Endothelial cell of umbilical vein (primary cell): ENCODE results near the gene PLEKHA4. TPM values are rescaled to one million over a fixed set of nuclear protein-coding genes. Genes with fewer than 3 reads are reported as not detected.
"Not testable (repeated sequence)": the region's sequence is repeated elsewhere in the genome, so short reads cannot be mapped to it uniquely, and the experiment has no call there.

ENCODE experiments used
- BruUV-seq: library from RNA; stranded (reverse); fragments of 400-500 nt; replicated peaks from 2 replicates; lab custom pipeline; 2021; lab: Mats Ljungman, UMichigan
- CTCF ChIA-PET: fragments of 300-600, 350-600 bp; sonication (Branson Sonifier 250); formaldehyde crosslinking; loops from one replicate; lab custom pipeline; 2021; ENCODE audit warnings: antibody characterized with exemption, inconsistent platforms; lab: Charles Lee
- POLR2A ChIA-PET: fragments of 300-600, 350-600 bp; sonication (Branson Sonifier 250); formaldehyde crosslinking; loops from one replicate; lab custom pipeline; 2021; ENCODE audit warnings: antibody characterized with exemption, inconsistent platforms; lab: Charles Lee
- DNase-seq: peaks from one replicate; pipeline ENCODE4 v3.0.0-alpha.2; 2011; ENCODE audit warnings: low read depth, low spot score
- FAIRE-seq: peaks from 2 replicates; lab custom pipeline; 2011; peaks lifted over from hg19 to GRCh38; lab: Jason Lieb, UNC
- H2AFZ ChIP-seq: 2 replicates; pipeline ENCODE4 v1.6.0; 2012; ENCODE audit warnings: low read depth, low read length, control low read depth, inconsistent platforms
- H3K27ac ChIP-seq: 2 replicates; pipeline ENCODE4 v1.5.1; 2011; ENCODE audit warnings: low read depth, mild to moderate bottlenecking, control low read depth, low read length, moderate library complexity; ENCODE audit not compliant: insufficient read depth
- H3K27me3 ChIP-seq, 2 experiments: 2 replicates each; pipeline versions ENCODE4 v1.6.0 to v1.6.1; 2011; ENCODE audit warnings: low read length in 2 of 2, mixed read lengths in 1 of 2; ENCODE audit not compliant: control insufficient read depth in 2 of 2, insufficient read depth in 2 of 2
- H3K36me3 ChIP-seq, 2 experiments: 2 replicates in 1 of 2; 3 replicates in 1 of 2; pipeline ENCODE4 v1.5.1; 2011; ENCODE audit warnings: low read length in 2 of 2, mild to moderate bottlenecking in 1 of 2, moderate library complexity in 1 of 2; ENCODE audit not compliant: control insufficient read depth in 2 of 2, insufficient read depth in 2 of 2; ENCODE audit errors: extremely low read depth in 1 of 2
- H3K4me1 ChIP-seq: 3 replicates; pipeline ENCODE4 v1.5.1; 2011; ENCODE audit warnings: mild to moderate bottlenecking, low read length; ENCODE audit not compliant: control insufficient read depth, insufficient read depth; ENCODE audit errors: extremely low read depth
- H3K4me2 ChIP-seq: 2 replicates; pipeline ENCODE4 v1.6.1; 2011; ENCODE audit warnings: low read length, control low read depth, mixed read lengths; ENCODE audit not compliant: insufficient read depth
- H3K4me3 ChIP-seq, 3 experiments: fragments of 200-600 bp in 1 of 3; sonication (generic), shearing (Covaris generic) in 1 of 3; replicated peaks in 1 of 3; 2 replicates each; pipeline ENCODE4 v1.5.1; 2011 to 2016; ENCODE audit warnings: control low read depth in 3 of 3, low read length in 3 of 3, mild to moderate bottlenecking in 2 of 3, inconsistent platforms in 1 of 3, low read depth in 1 of 3, moderate library complexity in 1 of 3; ENCODE audit not compliant: insufficient read depth in 1 of 3
- H3K79me2 ChIP-seq: 2 replicates; pipeline ENCODE4 v1.6.0; 2012; ENCODE audit warnings: low read length, inconsistent platforms; ENCODE audit not compliant: control insufficient read depth, insufficient read depth
- H3K9ac ChIP-seq: replicated peaks from 2 replicates; pipeline ENCODE3; 2011; ENCODE audit warnings: low read length, control low read depth; ENCODE audit not compliant: insufficient read depth; ENCODE audit errors: extremely low read depth
- H3K9me1 ChIP-seq: replicated peaks from 3 replicates; pipeline ENCODE4 v1.6.0; 2011; ENCODE audit warnings: mild to moderate bottlenecking, low read length; ENCODE audit not compliant: control insufficient read depth, insufficient read depth; ENCODE audit errors: extremely low read depth
- H3K9me3 ChIP-seq: replicated peaks from 2 replicates; pipeline ENCODE4 v1.5.1; 2012; ENCODE audit warnings: low read length, inconsistent platforms; ENCODE audit not compliant: control insufficient read depth, insufficient read depth
- H4K20me1 ChIP-seq: replicated peaks from 2 replicates; pipeline ENCODE3; 2011; ENCODE audit warnings: mild to moderate bottlenecking, low read length; ENCODE audit not compliant: control insufficient read depth, insufficient read depth; ENCODE audit errors: extremely low read depth
- FOS ChIP-seq: IDR thresholded peaks from 2 replicates; pipeline ENCODE4 v1.6.1; 2011; ENCODE audit warnings: mild to moderate bottlenecking, low read length, moderate library complexity, borderline replicate concordance; ENCODE audit not compliant: insufficient read depth
- GATA2 ChIP-seq: IDR thresholded peaks from 2 replicates; pipeline ENCODE4 v1.7.0; 2011; ENCODE audit warnings: low read depth, mild to moderate bottlenecking, moderate library complexity, mixed read lengths, low read length; ENCODE audit not compliant: insufficient read length, insufficient read depth
- JUN ChIP-seq: IDR thresholded peaks from 2 replicates; pipeline ENCODE4 v1.6.1; 2011; ENCODE audit warnings: borderline replicate concordance, low read depth; ENCODE audit not compliant: insufficient read length, insufficient read depth
- MYC ChIP-seq: IDR thresholded peaks from one replicate; pipeline ENCODE4 v1.6.1; 2011; ENCODE audit warnings: mild to moderate bottlenecking, low read depth, low read length
- POLR2A ChIP-seq: IDR thresholded peaks from 2 replicates; pipeline ENCODE4 v1.6.1; 2012; ENCODE audit warnings: low read depth, mild to moderate bottlenecking, control low read depth, low read length
- POLR2AphosphoS5 ChIP-seq: IDR thresholded peaks from 2 replicates; pipeline ENCODE4 v1.6.1; 2012; ENCODE audit warnings: low read depth, mild to moderate bottlenecking, control low read depth, low read length, moderate library complexity; ENCODE audit not compliant: insufficient read depth
- dilution Hi-C: fragments of 300-500 bp; cut with MboI; formaldehyde crosslinking; loops from one replicate; pipeline ENCODE4 v1.15.0; 2019; ENCODE audit warnings: low sequenced_read_pairs; ENCODE audit not compliant: extremely low pct_ligation_motif_present
- intact Hi-C: fragments of 100-400 bp; cut with micrococcal nuclease; formaldehyde crosslinking; loops from one replicate; pipeline ENCODE4 v1.10.0; 2022
- polyA plus RNA-seq, 4 experiments: library from polyadenylated mRNA; depleted of rRNA in 3 of 4; stranded (reverse) in 3 of 4; unstranded in 1 of 4; fragments of >200 nt; gene quantifications; 2 replicates each; pipeline versions ENCODE4 v1.2.1 to v1.2.3, GENCODE V29; 2011 to 2012; ENCODE audit warnings: missing spikeins in 1 of 4
- total RNA-seq: library from RNA; stranded (reverse); gene quantifications from 2 replicates; pipeline ENCODE4 v1.2.3, GENCODE V29; 2021
- TF ChIP-seq, protein P1 (sequence below): IDR thresholded peaks from 2 replicates; pipeline ENCODE4 v1.6.1; 2011; ENCODE audit not compliant: insufficient read depth, insufficient read length

The PLEKHA4 gene
- total and polyA plus RNA-seq, 2 donors (not counting 3 experiments of a cell fraction or from before 2014, with no cell fraction given) = 4.5 to 10.1 TPM

DNA sequence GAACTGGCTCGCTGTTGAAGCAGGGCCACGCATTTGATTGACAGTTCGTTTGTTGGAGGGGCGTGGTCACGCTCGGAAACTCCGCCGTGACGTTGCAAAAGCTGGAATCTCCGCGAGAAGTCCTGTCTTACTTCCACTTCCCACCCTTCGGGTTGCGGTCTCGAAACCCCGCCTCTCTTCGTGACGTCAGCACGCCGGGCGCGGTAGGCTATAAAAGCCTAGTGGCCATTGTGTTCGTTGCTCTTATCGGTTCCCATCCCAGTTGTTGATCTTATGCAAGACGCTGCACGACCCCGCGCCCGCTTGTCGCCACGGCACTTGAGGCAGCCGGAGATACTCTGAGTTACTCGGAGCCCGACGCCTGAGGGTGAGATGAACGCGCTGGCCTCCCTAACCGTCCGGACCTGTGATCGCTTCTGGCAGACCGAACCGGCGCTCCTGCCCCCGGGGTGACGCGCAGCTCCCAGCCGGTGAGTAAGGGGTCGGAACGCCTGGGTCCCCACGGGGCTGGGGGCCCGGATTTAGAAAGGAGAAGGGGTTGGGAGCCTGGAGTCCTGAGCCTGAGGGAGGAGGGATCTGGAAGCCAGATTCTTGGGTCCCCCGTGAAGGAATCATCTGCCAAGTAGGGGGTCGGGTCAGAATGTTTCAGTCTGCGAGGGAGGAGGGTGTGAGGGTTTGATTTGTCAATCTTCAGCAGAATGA lies 3.9 kb upstream of the PLEKHA4 start, which contains the start of gene PPP1R15A:
Gene PPP1R15A (plus strand): TSS at position 240 of the 702 bp plus-strand sequence. CDS start 813 bp downstream, outside the sequence.
- FAIRE-seq (peak; percentile 97), DNase-seq (peak; percentile 100)
- Histone ChIP-seq H4K20me1 (no peaks in the 10 kb centered on the region), H3K4me1 (peaks cover 29% of the 10 kb centered on the region), H3K9me1 (no peaks in the 10 kb centered on the region), H3K9ac (peak within 1 kb of the TSS; percentile 100), H3K27ac (peak within 1 kb of the TSS; percentile 100), H2AFZ (no peak within 1 kb of the TSS), H3K79me2 (peaks cover 40% of the 10 kb centered on the region), H3K36me3 (peaks cover 15 to 20% of the 10 kb centered on the region in 2 experiments), H3K4me2 (peak within 1 kb of the TSS; percentile 94), H3K27me3 (no peaks in the 10 kb centered on the region), H3K4me3 (peak within 1 kb of the TSS; percentile 93 to 100 (median 100)), H3K9me3 (no peaks in the 10 kb centered on the region)
- BruUV-seq = TSS peak; percentile 68
- ChIA-PET CTCF (interaction anchor here (0.7 to 6.0 kb wide), 11 partner anchors 9 to 121 kb away, joined by 3 to 45 read pairs (median 5); partner anchors contain the start of genes GYS1, HSD17B14, NUCB1 and RUVBL2), POLR2A (interaction anchor here (0.6 to 2.3 kb wide), 20 partner anchors 8 to 372 kb away, joined by 3 to 13 read pairs (median 4); partner anchors contain the start of genes BAX, DHDH, GYS1 and HSD17B14)
- intact Hi-C loops (loop anchor here (1.0 to 2.0 kb wide), 4 partner anchors 28 to 92 kb away; partner anchors contain the start of genes BCAT2, FTL and NUCB1), dilution Hi-C loops (no loop called here)
- TF ChIP-seq POLR2AphosphoS5 (peak; percentile 100), MYC (no peak), GATA2 (peak; percentile 49), POLR2A (peak; percentile 100), FOS (no peak), JUN (no peak)
- TF ChIP-seq, protein P1, sequence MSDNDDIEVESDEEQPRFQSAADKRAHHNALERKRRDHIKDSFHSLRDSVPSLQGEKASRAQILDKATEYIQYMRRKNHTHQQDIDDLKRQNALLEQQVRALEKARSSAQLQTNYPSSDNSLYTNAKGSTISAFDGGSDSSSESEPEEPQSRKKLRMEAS = peak; percentile 4

DNA sequence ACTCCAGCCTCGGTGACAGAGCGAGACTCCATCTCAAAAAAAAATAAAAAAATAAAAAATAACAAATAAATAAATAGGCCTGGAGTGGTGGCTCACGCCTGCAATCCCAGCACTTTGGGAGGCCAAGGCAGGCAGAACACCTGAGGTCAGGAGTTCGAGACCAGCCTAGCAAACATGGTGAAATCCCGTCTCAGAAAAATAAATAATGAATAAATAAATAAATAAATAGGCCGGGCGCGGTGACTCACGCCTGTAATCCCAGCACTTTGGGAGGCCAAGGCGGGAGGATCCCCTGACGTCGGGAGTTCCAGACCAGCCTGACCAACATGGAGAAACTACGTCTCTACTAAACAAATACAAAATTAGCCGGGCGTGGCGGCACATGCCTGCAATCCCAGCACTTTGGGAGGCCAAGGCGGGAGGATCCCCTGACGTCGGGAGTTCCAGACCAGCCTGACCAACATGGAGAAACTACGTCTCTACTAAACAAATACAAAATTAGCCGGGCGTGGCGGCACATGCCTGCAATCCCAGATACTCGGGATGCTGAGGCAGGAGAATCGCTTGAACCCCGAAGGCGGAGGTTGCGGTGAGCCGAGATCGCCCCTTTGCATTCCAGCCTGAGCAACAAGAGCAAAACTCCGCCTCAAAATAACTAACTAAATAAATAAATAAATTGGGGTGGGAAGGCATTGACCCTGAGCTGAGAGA lies 3.2 kb upstream of the PLEKHA4 start:
- ChIA-PET CTCF (interaction anchor here (0.7 to 6.0 kb wide), 9 partner anchors 9 to 122 kb away, joined by 3 to 45 read pairs (median 5); partner anchors contain the start of genes GYS1, HSD17B14, NUCB1 and RUVBL2), POLR2A (interaction anchor here (0.6 to 2.3 kb wide), 18 partner anchors 9 to 371 kb away, joined by 3 to 13 read pairs (median 4); partner anchors contain the start of genes BAX, DHDH, GYS1 and HSD17B14)
- H3K9me1 ChIP-seq, H2AFZ ChIP-seq, H3K27me3 ChIP-seq, H3K9me3 ChIP-seq, dilution Hi-C loops, H3K4me2 ChIP-seq, H3K9ac ChIP-seq, FAIRE-seq, H4K20me1 ChIP-seq, H3K27ac ChIP-seq, H3K4me3 ChIP-seq, BruUV-seq, DNase-seq: not testable (repeated sequence)
- intact Hi-C loops = loop anchor here (1.0 to 2.0 kb wide), 4 partner anchors 29 to 93 kb away; partner anchors contain the start of genes BCAT2, FTL and NUCB1
- H3K79me2 ChIP-seq = peaks cover 40% of the 10 kb centered on the region
- H3K4me1 ChIP-seq = peaks cover 32% of the 10 kb centered on the region
- H3K36me3 ChIP-seq = peaks cover 15 to 19% of the 10 kb centered on the region in 2 experiments
